ENCODE results near the gene PRKCA. TPM values are rescaled to one million over a fixed set of nuclear protein-coding genes. Genes with fewer than 3 reads are reported as not detected.
A peak's percentile ranks its signal among the peaks of the same experiment; 100 is the strongest.

The PRKCA gene
- total RNA-seq, 2 donors from 2014 or later = 104 to 119 TPM

- ATAC-seq (peak; percentile 56 to 82), DNase-seq (ENCODE audit: low spot score in 2 of 2) (no peak)
- peaks cover 0 to 47% of the 10 kb centered on the region in 2 donors for H3K36me3 Mint-ChIP-seq
- peaks cover 0 to 20% of the 10 kb centered on the region in 2 donors for H3K9me3 Mint-ChIP-seq
- H3K27ac Mint-ChIP-seq = peak overlapping the region; percentile 56 to 78
Observed at GRCh38 chr17:66542129-66542966, 239.9 kb downstream of the PRKCA start.

DNA sequence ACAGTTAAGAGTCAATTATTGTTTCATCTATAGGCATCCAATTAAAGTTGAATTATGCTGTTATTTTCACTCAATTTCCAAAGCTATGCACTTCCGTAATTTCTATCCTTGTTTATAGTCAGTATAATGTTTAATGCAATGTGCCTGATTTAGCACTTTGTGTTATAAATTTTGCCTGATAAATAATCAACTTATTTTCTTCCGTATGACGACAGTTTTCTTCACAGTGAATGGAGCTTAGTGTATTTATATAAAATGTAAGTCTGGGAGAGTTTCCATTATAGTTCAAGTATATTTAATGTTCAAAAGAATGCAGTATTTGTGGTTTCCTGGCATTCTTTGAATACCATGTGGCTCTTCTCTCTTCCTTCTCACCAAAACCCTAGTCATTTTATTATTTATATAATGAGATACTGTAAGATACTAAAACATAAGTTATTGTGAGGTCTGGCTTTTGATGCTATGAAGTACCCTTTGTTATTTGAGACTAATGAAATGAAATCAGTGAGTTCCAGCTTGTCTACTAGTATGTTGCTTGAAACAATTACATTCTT, 240.6 kb downstream of the PRKCA start:
- ATAC-seq (no peak), DNase-seq (ENCODE audit: low spot score in 2 of 2) (no peak)
- H3K9me3 Mint-ChIP-seq = peaks cover 0 to 20% of the 10 kb centered on the region in 2 donors
- H3K36me3 Mint-ChIP-seq = peaks cover 0 to 54% of the 10 kb centered on the region in 2 donors
- H3K27ac Mint-ChIP-seq = peak overlapping the region in 1 of 2 donors; percentile 78

- Mint-ChIP-seq H3K27ac (peak overlapping the region in 1 of 2 donors; percentile 39), H3K36me3 (peaks cover 0 to 54% of the 10 kb centered on the region in 2 donors), H3K9me3 (peaks cover 0 to 20% of the 10 kb centered on the region in 2 donors)
- ATAC-seq = no peak
- DNase-seq (ENCODE audit: low spot score in 2 of 2) = no peak
Observed at GRCh38 chr17:66543526-66543925, 241.1 kb downstream of the PRKCA start.

- ATAC-seq (no peak), DNase-seq (ENCODE audit: low spot score in 2 of 2) (no peak)
- Mint-ChIP-seq H3K27ac (no peak overlapping the region), H3K36me3 (peaks cover 0 to 54% of the 10 kb centered on the region in 2 donors), H3K9me3 (peaks cover 0 to 20% of the 10 kb centered on the region in 2 donors)
Observed at GRCh38 chr17:66545918-66546317, 243.5 kb downstream of the PRKCA start.

DNA sequence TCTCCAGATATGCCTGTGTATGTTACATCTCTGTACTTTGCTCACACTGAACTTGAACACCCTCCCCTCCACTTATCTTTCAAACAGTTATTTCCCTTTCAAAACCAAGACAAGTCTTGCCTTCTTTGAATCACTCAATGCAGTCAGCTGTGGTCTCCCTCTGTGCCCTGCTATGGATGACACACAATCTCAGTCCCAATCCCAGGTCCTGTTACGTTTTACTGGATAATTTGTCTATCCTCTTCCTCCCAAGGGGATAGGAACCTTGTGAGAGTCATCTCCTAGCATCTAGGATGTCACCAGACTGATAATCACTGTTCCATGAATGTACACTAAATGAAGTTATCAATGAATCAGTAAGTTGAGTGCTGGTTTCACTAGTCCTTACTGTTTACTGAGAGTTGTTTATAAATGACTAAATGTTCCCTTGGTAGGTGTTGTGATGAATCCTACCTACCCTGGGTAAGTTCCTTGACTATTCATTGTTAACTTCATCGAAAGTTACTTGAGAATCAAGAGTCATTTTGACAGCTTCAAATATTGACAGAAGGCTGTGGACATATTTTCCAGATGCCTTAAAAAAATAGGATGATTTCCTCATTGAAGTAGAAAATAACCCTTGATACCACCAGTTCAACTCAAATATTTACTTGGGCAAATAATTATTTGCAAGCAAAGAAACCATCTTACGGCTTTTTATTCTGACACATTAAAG, 244.9 kb downstream of the PRKCA start:
- ATAC-seq (peak; percentile 72 to 88), DNase-seq (ENCODE audit: low spot score in 2 of 2) (no peak)
- Mint-ChIP-seq H3K27ac (peak overlapping the region; percentile 38 to 94), H3K36me3 (peaks cover 0 to 50% of the 10 kb centered on the region in 2 donors), H3K9me3 (peaks cover 0 to 17% of the 10 kb centered on the region in 2 donors)

DNA sequence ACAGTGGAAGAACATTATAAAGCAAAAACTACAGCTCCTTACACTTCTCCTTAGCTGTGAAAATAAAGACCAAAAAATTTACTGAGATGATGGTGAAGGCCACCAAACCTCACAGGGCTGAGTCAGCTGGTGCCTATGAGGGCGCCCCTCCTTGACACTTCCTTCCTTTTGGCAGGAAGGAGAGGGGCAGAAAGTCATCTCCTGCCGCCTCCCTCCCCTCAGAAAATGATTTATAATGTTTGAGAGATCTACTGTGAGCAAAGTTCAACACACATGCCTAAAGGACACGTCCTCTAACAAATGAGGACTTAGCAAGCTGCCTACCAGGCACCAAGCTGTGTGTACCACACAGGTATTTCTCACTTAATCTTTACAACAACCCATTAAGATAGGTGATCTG, 245.7 kb downstream of the PRKCA start:
- DNase-seq (ENCODE audit: low spot score in 2 of 2) (peak; percentile 39 to 60), ATAC-seq (peak; percentile 65 to 72)
- Mint-ChIP-seq H3K36me3 (peaks cover under 1 to 43% of the 10 kb centered on the region in 2 donors), H3K27ac (peak overlapping the region; percentile 38 to 94), H3K9me3 (peaks cover 0 to 15% of the 10 kb centered on the region in 2 donors)

GRCh38 chr17:66548659-66549310, 246.4 kb downstream of the PRKCA start:
- H3K9me3 Mint-ChIP-seq = peaks cover 0 to 11% of the 10 kb centered on the region in 2 donors
- peak overlapping the region; percentile 38 to 94 for H3K27ac Mint-ChIP-seq
- no peak for DNase-seq (ENCODE audit: low spot score in 2 of 2)
- peaks cover 7 to 43% of the 10 kb centered on the region in 2 donors for H3K36me3 Mint-ChIP-seq
- ATAC-seq = no peak

DNA sequence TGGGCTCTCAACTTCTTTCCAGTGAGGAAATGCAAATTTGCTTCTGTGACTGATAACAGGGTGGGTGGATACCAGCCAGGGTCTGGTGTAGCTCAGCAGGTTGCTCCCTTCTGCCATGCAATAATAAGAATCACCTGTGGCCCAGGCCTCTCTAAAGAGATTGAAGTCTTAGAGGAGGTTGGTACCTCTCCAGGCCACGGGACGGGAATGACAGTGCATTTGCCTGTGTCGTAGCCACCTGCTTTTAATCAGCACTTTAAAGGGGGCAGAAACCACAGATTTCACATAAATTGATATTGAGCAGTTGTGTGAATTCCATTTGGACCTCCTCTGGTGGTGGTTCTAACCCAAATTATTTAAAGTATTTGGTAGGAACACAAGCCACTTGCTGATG, 246.9 kb downstream of the PRKCA start:
- peaks cover 7 to 42% of the 10 kb centered on the region in 2 donors for H3K36me3 Mint-ChIP-seq
- DNase-seq (ENCODE audit: low spot score in 2 of 2) (no peak), ATAC-seq (no peak)
- peaks cover 0 to 11% of the 10 kb centered on the region in 2 donors for H3K9me3 Mint-ChIP-seq
- H3K27ac Mint-ChIP-seq = peak overlapping the region in 1 of 2 donors; percentile 13

GRCh38 chr17:66549731-66550207, 247.4 kb downstream of the PRKCA start:
- DNase-seq (ENCODE audit: low spot score in 2 of 2) = no peak
- Mint-ChIP-seq H3K9me3 (peaks cover 0 to 11% of the 10 kb centered on the region in 2 donors), H3K27ac (peak overlapping the region; percentile 31 to 38), H3K36me3 (peaks cover 7 to 44% of the 10 kb centered on the region in 2 donors)
- ATAC-seq = no peak

DNA sequence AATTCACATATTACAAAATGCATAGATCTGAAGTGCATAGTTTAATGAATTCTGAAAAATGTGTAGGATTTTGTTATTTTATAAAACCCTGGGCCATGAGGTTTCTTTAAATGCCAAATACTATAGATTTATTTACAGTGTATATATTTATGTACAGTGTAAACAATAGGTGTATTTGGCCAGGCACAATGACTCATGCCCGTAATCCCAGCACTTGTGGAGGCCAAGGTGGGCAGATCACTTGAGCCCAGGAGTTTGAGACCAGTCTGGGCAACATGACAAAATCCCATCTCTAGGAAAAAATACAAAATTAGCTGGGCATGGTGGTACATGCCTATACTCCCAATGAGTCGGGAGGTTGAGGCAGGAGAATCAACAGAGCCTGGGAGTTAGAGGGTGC, 249.4 kb downstream of the PRKCA start:
- H3K9me3 Mint-ChIP-seq = peaks cover 0 to 4% of the 10 kb centered on the region in 2 donors
- no peak overlapping the region for H3K27ac Mint-ChIP-seq
- H3K36me3 Mint-ChIP-seq = peaks cover 7 to 40% of the 10 kb centered on the region in 2 donors
- DNase-seq (ENCODE audit: low spot score in 2 of 2) = no peak
- ATAC-seq = no peak

GRCh38 chr17:66552371-66552770, 250.0 kb downstream of the PRKCA start:
- Mint-ChIP-seq H3K27ac (no peak overlapping the region), H3K9me3 (no peaks in the 10 kb centered on the region), H3K36me3 (peaks cover 7 to 36% of the 10 kb centered on the region in 2 donors)
- DNase-seq (ENCODE audit: low spot score in 2 of 2) = no peak
- ATAC-seq = no peak

GRCh38 chr17:66555605-66556004, 253.2 kb downstream of the PRKCA start:
- Mint-ChIP-seq H3K9me3 (no peaks in the 10 kb centered on the region), H3K36me3 (peaks cover 7 to 36% of the 10 kb centered on the region in 2 donors), H3K27ac (no peak overlapping the region)
- DNase-seq (ENCODE audit: low spot score in 2 of 2) (no peak), ATAC-seq (no peak)

DNA sequence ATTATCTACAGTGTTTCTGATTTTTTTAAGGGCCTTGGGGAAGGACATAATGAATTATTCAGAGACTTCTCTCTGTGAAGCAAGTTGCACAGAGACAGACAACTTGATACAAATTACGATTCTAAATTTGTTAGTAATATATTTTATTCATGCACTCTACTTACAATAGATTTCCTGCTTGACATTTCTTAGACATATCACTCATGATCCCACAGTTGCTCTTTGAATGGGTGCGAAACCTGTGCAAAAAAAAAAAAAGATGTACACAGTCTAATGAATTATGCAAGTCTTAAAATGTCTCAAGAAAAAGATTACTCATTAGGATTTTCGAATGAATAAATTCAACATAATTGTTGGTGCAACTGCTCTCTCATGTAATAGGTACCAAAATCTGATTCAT, 254.8 kb downstream of the PRKCA start:
- no peaks in the 10 kb centered on the region for H3K9me3 Mint-ChIP-seq
- no peak overlapping the region for H3K27ac Mint-ChIP-seq
- H3K36me3 Mint-ChIP-seq = peaks cover 7 to 48% of the 10 kb centered on the region in 2 donors
- ATAC-seq = peak in 1 of 2 donors; percentile 43
- DNase-seq (ENCODE audit: low spot score in 2 of 2) = no peak

GRCh38 chr17:66557886-66558285, 255.5 kb downstream of the PRKCA start:
- Mint-ChIP-seq H3K27ac (peak overlapping the region in 1 of 2 donors; percentile 51), H3K36me3 (peaks cover 7 to 48% of the 10 kb centered on the region in 2 donors)
- no peak for ATAC-seq

GRCh38 chr17:66560691-66561090, 258.3 kb downstream of the PRKCA start:
- Mint-ChIP-seq H3K27ac (no peak overlapping the region), H3K9me3 (no peaks in the 10 kb centered on the region), H3K36me3 (peaks cover 0 to 28% of the 10 kb centered on the region in 2 donors)
- no peak for ATAC-seq
- DNase-seq (ENCODE audit: low spot score in 2 of 2) = no peak

More at GRCh38 chr17:66557886-66558285, 255.5 kb downstream of the PRKCA start:
- no peak for DNase-seq (ENCODE audit: low spot score in 2 of 2)
- no peaks in the 10 kb centered on the region for H3K9me3 Mint-ChIP-seq

- Mint-ChIP-seq H3K9me3 (no peaks in the 10 kb centered on the region), H3K36me3 (peaks cover 0 to 27% of the 10 kb centered on the region in 2 donors), H3K27ac (no peak overlapping the region)
- DNase-seq (ENCODE audit: low spot score in 2 of 2) (no peak), ATAC-seq (no peak)
Observed at GRCh38 chr17:66562119-66562518, 259.7 kb downstream of the PRKCA start.
